Osteoblast (primary cell): Measurements from ENCODE around the gene CEP57. TPM values are rescaled to one million over a fixed set of nuclear protein-coding genes. Genes with fewer than 3 reads are reported as not detected.

Source experiments
- DNase-seq: peaks from one replicate; pipeline ENCODE4 v3.0.0; 2011; ENCODE audit warnings: low spot score, mixed read lengths; ENCODE audit not compliant: insufficient read length; ENCODE audit errors: missing footprints
- H2AFZ ChIP-seq: 2 replicates; pipeline ENCODE4 v1.6.0; 2011; ENCODE audit warnings: mild to moderate bottlenecking, low read length
- H3K27ac ChIP-seq: 2 replicates; pipeline ENCODE4 v1.5.1; 2011; ENCODE audit warnings: mild to moderate bottlenecking, low read depth, low read length, moderate library complexity
- H3K27me3 ChIP-seq: 2 replicates; pipeline ENCODE4 v1.6.0; 2012; ENCODE audit warnings: mild to moderate bottlenecking, control low read depth, inconsistent platforms, low read length, moderate library complexity; ENCODE audit not compliant: insufficient read depth
- H3K36me3 ChIP-seq: 2 replicates; pipeline ENCODE4 v1.5.1; 2011; ENCODE audit warnings: mild to moderate bottlenecking, low read length, control low read depth, moderate library complexity; ENCODE audit not compliant: insufficient read depth
- H3K4me1 ChIP-seq: 2 replicates; pipeline ENCODE4 v1.5.1; 2011; ENCODE audit warnings: mild to moderate bottlenecking, low read length, control low read depth, moderate library complexity; ENCODE audit not compliant: insufficient read depth
- H3K4me2 ChIP-seq: 2 replicates; pipeline ENCODE4 v1.6.0; 2011; ENCODE audit warnings: mild to moderate bottlenecking, low read length; ENCODE audit not compliant: insufficient read depth
- H3K4me3 ChIP-seq: fragments of 200-600 bp; sonication (generic); 3 replicates; pipeline ENCODE4 v1.5.1; 2012; ENCODE audit warnings: mild to moderate bottlenecking, low read length, inconsistent platforms; ENCODE audit not compliant: insufficient read depth
- H3K79me2 ChIP-seq: 2 replicates; pipeline ENCODE4 v1.6.0; 2012; ENCODE audit warnings: mild to moderate bottlenecking, low read length, control low read depth, inconsistent platforms; ENCODE audit not compliant: insufficient read depth
- H3K9me3 ChIP-seq: 2 replicates; pipeline ENCODE4 v1.5.1; 2011; ENCODE audit warnings: low read depth, low read length, control low read depth
- H4K20me1 ChIP-seq: 2 replicates; pipeline ENCODE4 v1.6.0; 2012; ENCODE audit warnings: mild to moderate bottlenecking, low read length, control low read depth; ENCODE audit not compliant: insufficient read depth
- CTCF ChIP-seq: IDR thresholded peaks from 2 replicates; pipeline ENCODE4 v1.5.1; 2011; ENCODE audit warnings: mild to moderate bottlenecking, low read depth, low read length, moderate library complexity; ENCODE audit errors: extremely low read depth
- total RNA-seq: library from RNA; depleted of rRNA; stranded (reverse); fragments of >200 nt; gene quantifications from 2 replicates; pipeline ENCODE4 v1.2.3, GENCODE V29; 2012

Gene CEP57
- total RNA-seq, 1 donor, result 42.7 TPM

GRCh38 chr11:95835768-95836488 lies 45.6 kb downstream of the CEP57 start:
- Histone ChIP-seq H3K27ac (peak overlapping the region; percentile 52), H3K36me3 (peaks cover 51% of the 10 kb centered on the region), H2AFZ (no peak overlapping the region), H3K79me2 (no peaks in the 10 kb centered on the region), H4K20me1 (no peaks in the 10 kb centered on the region), H3K9me3 (no peaks in the 10 kb centered on the region), H3K4me1 (peaks cover 25% of the 10 kb centered on the region), H3K4me2 (no peak overlapping the region), H3K4me3 (no peak overlapping the region), H3K27me3 (no peaks in the 10 kb centered on the region)
- TF ChIP-seq CTCF, result peak; percentile 98
- DNase-seq, result peak; percentile 66

- H3K4me1 ChIP-seq, result peaks cover 20% of the 10 kb centered on the region
- peaks cover 2% of the 10 kb centered on the region for H3K79me2 ChIP-seq
- H4K20me1 ChIP-seq, result no peaks in the 10 kb centered on the region
- H3K4me3 ChIP-seq, result no peak overlapping the region
- H3K4me2 ChIP-seq, result no peak overlapping the region
- no peaks in the 10 kb centered on the region for H3K9me3 ChIP-seq
- DNase-seq, result no peak
- no peak for TF ChIP-seq CTCF
- H2AFZ ChIP-seq, result no peak overlapping the region
- no peaks in the 10 kb centered on the region for H3K27me3 ChIP-seq
- H3K36me3 ChIP-seq, result peaks cover 48% of the 10 kb centered on the region
- H3K27ac ChIP-seq, result no peak overlapping the region
These were observed 54.9 kb downstream of the CEP57 start for GRCh38 chr11:95845167-95845566.

GRCh38 chr11:95849087-95849825 lies 59.0 kb downstream of the CEP57 start:
- H3K36me3 ChIP-seq, result peaks cover 32% of the 10 kb centered on the region
- H4K20me1 ChIP-seq, result no peaks in the 10 kb centered on the region
- H3K4me3 ChIP-seq, result no peak overlapping the region
- no peaks in the 10 kb centered on the region for H3K27me3 ChIP-seq
- no peak overlapping the region for H2AFZ ChIP-seq
- H3K4me1 ChIP-seq, result peaks cover 27% of the 10 kb centered on the region
- H3K9me3 ChIP-seq, result no peaks in the 10 kb centered on the region
- DNase-seq, result peak; percentile 38
- peak overlapping the region; percentile 42 for H3K4me2 ChIP-seq
- TF ChIP-seq CTCF, result peak; percentile 70
- peak overlapping the region; percentile 29 for H3K27ac ChIP-seq
- no peaks in the 10 kb centered on the region for H3K79me2 ChIP-seq

- H2AFZ ChIP-seq, result no peak overlapping the region
- no peaks in the 10 kb centered on the region for H3K9me3 ChIP-seq
- no peaks in the 10 kb centered on the region for H4K20me1 ChIP-seq
- no peak for TF ChIP-seq CTCF
- H3K79me2 ChIP-seq, result no peaks in the 10 kb centered on the region
- H3K4me2 ChIP-seq, result no peak overlapping the region
- H3K4me3 ChIP-seq, result no peak overlapping the region
- no peak for DNase-seq
- peaks cover 27% of the 10 kb centered on the region for H3K4me1 ChIP-seq
- H3K27me3 ChIP-seq, result no peaks in the 10 kb centered on the region
- H3K36me3 ChIP-seq, result peaks cover 24% of the 10 kb centered on the region
- peak overlapping the region; percentile 29 for H3K27ac ChIP-seq
These were observed 59.8 kb downstream of the CEP57 start for GRCh38 chr11:95850137-95850536.
